GM19239 (cell line): Measurements from ENCODE around the gene KPRP.

Experiments
- DNase-seq: peaks from one replicate; pipeline ENCODE4 v3.0.0; 2011; ENCODE audit warnings: low spot score; ENCODE audit not compliant: insufficient read length
- FAIRE-seq: peaks from 2 replicates; lab custom pipeline; 2011; peaks lifted over from hg19 to GRCh38; lab: Jason Lieb, UNC

KPRP gene

GRCh38 chr1:152768847-152769533 lies 11.2 kb downstream of the KPRP start:
- DNase-seq (no peak), FAIRE-seq (no peak)

- no peak for DNase-seq
- FAIRE-seq, result no peak
Observed at GRCh38 chr1:152770411-152770810, 12.6 kb downstream of the KPRP start.

- DNase-seq, result no peak
- FAIRE-seq, result no peak
Observed at GRCh38 chr1:152774875-152775274, 17.1 kb downstream of the KPRP start, which contains the start of gene LCE1F. LCE1F (plus strand) TSS chr1:152775140; CDS start chr1:152776372, 1,232 bp downstream.

GRCh38 chr1:152776361-152776760 lies 18.5 kb downstream of the KPRP start:
- FAIRE-seq (no peak), DNase-seq (no peak)

- FAIRE-seq, result no peak
- DNase-seq, result no peak
Observed at GRCh38 chr1:152777510-152778137, 19.8 kb downstream of the KPRP start.

- FAIRE-seq (no peak), DNase-seq (no peak)
Observed at GRCh38 chr1:152783095-152783494, 25.3 kb downstream of the KPRP start.

- FAIRE-seq (no peak), DNase-seq (no peak)
Observed at GRCh38 chr1:152786077-152786476, 28.3 kb downstream of the KPRP start, which contains the start of gene LCE1E. LCE1E (plus strand) TSS chr1:152786257; CDS start chr1:152787300, 1,043 bp downstream.

- no peak for DNase-seq
- FAIRE-seq, result no peak
Observed at GRCh38 chr1:152795686-152796085, 37.9 kb downstream of the KPRP start.

- FAIRE-seq (no peak), DNase-seq (no peak)
Observed at GRCh38 chr1:152796421-152796820, 38.6 kb downstream of the KPRP start, which contains the start of gene LCE1D. LCE1D (plus strand) TSS chr1:152796721; CDS start chr1:152797795, 1,074 bp downstream.

- DNase-seq (no peak), FAIRE-seq (no peak)
Observed at GRCh38 chr1:152801333-152801732, 43.5 kb downstream of the KPRP start.

GRCh38 chr1:152806576-152806975 lies 48.8 kb downstream of the KPRP start, which contains the start of gene LCE1C:
LCE1C (minus strand) TSS chr1:152806651; CDS start chr1:152805478, 1,173 bp downstream.
- FAIRE-seq, result no peak
- no peak for DNase-seq

GRCh38 chr1:152811050-152811449 lies 53.2 kb downstream of the KPRP start:
- no peak for FAIRE-seq
- no peak for DNase-seq
